GM20000 (cell line): ENCODE results near the gene KLRF1.

Experiments used
- DNase-seq: peaks from one replicate; pipeline ENCODE4 v3.0.0; 2012; ENCODE audit warnings: low spot score
- CTCF ChIP-seq: IDR thresholded peaks from 2 replicates; pipeline ENCODE4 v1.5.1; 2012; ENCODE audit warnings: mild to moderate bottlenecking, control low read depth; ENCODE audit errors: extremely low read depth, missing control alignments

The KLRF1 gene

GRCh38 chr12:9829982-9830381, 2.7 kb downstream of the KLRF1 start:
- no peak for TF ChIP-seq CTCF
- DNase-seq, result no peak

DNA sequence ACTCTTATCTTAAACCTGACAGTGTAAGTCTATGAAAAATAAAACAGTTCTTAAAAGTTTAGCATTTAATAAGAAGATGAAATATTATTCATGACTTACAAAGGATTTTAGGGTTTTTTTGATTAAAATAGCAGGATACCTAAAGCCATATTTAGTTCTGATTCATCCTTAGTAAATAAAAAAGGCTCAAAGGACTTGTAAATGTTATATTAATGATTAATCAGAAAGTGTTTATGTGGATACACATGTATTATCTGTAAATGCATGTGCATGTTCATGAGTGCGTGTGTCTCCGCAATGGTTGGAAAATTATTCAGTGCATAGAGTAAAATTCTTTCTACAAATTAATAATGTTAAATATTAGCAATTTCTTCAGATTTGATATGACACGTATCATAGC, 4.4 kb downstream of the KLRF1 start:
- TF ChIP-seq CTCF, result no peak
- no peak for DNase-seq

- no peak for TF ChIP-seq CTCF
- DNase-seq, result no peak
Observed at GRCh38 chr12:9843407-9843806, 16.1 kb downstream of the KLRF1 start.

GRCh38 chr12:9848899-9849298, 21.6 kb downstream of the KLRF1 start:
- no peak for TF ChIP-seq CTCF
- DNase-seq, result no peak

GRCh38 chr12:9851050-9851449, 23.8 kb downstream of the KLRF1 start:
- no peak for TF ChIP-seq CTCF
- DNase-seq, result no peak

DNA sequence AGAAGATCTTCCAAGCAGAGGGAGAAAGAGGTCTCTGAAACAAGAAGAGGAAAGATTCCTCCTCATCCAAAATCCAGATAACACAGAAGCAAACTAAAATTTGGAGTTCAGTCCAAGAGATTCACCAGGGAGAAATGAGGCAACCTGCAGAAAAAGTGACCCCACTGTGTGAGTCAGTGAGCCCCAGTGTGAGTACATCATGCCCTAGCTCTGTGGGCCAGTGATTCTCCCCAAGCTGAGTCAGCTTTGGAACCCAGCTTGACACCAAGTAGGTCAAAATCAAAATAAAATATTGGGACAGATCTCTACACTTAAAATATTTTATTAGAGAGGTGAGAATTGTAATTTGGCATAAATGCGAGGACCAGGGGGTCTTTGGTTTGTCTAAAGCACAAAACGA, 24.6 kb downstream of the KLRF1 start:
- DNase-seq, result no peak
- no peak for TF ChIP-seq CTCF

DNA sequence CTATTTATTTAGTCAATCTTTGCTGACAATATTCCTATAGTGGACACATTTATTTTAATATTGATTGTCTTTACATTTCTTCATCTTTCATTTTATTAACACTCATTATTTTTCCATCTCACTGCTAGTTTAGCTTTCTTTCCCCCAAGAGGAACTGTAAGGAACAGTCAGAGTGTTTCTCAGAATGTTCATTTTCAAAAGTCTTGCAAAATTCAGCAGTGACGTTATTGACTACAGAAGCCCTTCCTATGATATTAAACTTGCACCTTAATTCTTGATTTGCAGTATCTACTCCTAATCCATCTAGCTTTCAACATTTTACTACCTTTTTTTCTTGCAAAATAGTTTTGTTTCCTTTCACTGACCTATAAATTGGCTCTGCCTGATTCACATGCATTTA, 28.9 kb downstream of the KLRF1 start:
- no peak for TF ChIP-seq CTCF
- no peak for DNase-seq

GRCh38 chr12:9856894-9857293, 29.6 kb downstream of the KLRF1 start:
- no peak for TF ChIP-seq CTCF
- DNase-seq, result no peak
